ENCODE results near the gene NSD2. TPM values are rescaled to one million over a fixed set of nuclear protein-coding genes. Genes with fewer than 3 reads are reported as not detected.

NSD2 gene
- total RNA-seq, 1 donor from 2014 or later = 66.4 TPM

DNA sequence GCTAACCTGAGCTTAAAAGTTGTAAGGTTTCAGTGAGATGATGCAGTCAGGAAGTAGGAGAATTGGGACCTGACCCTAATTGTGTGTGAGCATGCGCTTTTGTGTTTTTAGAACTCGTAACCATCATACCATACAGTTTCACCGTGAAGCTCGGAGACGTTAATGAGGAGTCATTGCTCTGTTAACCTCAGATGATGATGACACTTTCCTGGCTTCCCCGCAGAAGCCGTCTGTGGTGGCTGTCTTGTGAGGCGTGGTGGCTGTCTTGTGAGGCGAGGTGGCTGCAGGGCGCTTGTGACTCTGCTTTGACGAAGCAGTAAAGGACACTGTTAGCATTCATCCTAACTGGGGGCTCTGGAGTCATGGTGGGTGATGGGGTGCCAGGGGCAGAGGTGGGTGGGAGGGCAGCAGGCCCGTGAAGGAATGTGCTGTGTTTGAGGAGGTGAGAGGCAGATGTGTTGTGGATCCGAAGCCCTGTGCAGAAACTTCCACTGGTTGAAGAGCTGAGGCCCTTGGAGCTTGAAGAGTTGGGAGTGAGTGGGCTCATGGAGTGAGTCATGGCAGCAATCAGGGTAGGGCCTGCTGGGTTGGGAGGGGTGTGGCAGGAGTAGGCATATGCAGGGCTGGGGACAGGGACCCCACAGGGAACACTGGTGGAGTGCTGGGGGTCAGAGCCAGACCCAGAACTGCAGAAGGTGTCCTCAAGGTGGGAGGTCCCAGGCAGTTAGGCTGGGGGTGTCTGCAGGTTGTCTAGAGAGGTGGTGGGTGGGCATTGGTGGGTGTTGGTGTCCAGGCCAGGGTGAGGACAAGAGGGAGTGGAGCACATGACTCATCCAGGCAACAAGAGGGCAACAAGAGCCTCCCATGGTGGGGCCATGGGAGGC, 57.4 kb downstream of the NSD2 start:
- H3K4me1 Mint-ChIP-seq (ENCODE audit: unreplicated experiment) = peaks cover 18% of the 10 kb centered on the region
- TF ChIP-seq, protein P1, sequence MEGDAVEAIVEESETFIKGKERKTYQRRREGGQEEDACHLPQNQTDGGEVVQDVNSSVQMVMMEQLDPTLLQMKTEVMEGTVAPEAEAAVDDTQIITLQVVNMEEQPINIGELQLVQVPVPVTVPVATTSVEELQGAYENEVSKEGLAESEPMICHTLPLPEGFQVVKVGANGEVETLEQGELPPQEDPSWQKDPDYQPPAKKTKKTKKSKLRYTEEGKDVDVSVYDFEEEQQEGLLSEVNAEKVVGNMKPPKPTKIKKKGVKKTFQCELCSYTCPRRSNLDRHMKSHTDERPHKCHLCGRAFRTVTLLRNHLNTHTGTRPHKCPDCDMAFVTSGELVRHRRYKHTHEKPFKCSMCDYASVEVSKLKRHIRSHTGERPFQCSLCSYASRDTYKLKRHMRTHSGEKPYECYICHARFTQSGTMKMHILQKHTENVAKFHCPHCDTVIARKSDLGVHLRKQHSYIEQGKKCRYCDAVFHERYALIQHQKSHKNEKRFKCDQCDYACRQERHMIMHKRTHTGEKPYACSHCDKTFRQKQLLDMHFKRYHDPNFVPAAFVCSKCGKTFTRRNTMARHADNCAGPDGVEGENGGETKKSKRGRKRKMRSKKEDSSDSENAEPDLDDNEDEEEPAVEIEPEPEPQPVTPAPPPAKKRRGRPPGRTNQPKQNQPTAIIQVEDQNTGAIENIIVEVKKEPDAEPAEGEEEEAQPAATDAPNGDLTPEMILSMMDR (IDR thresholded peaks at IDR 0.05) = no peak
- peak overlapping the region; percentile 52 for H3K27ac Mint-ChIP-seq (ENCODE audit: unreplicated experiment)
- no peak for DNase-seq (ENCODE audit: extremely low spot score, unreplicated experiment)
- no peak overlapping the region for H3K4me3 Mint-ChIP-seq (ENCODE audit: unreplicated experiment)
- peaks cover 24% of the 10 kb centered on the region for H3K36me3 Mint-ChIP-seq (ENCODE audit: unreplicated experiment)
- H3K27me3 Mint-ChIP-seq (ENCODE audit: unreplicated experiment) = no peaks in the 10 kb centered on the region
- H3K9me3 Mint-ChIP-seq (ENCODE audit: unreplicated experiment) = no peaks in the 10 kb centered on the region

DNA sequence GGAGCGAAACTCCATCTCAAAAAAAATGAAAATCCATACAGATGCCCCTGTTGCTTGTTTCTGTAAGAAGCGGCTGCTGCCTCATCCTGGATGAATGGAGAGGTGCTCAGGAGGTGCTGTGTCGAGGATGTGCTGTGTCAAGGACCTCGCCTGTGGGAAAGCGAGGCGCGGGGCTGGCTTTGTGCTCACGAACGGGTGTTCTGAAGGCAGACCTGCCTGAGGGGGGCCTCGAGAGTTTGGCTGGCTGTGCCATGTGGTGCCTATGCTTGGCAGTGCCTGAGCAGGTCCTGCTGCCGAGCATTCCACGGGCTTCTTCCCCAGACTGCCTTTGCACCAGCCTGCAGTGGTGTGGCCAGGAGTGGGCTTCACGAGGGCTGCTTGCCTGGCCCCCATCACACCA, 61.5 kb downstream of the NSD2 start:
- H3K9me3 Mint-ChIP-seq (ENCODE audit: unreplicated experiment) = no peaks in the 10 kb centered on the region
- DNase-seq (ENCODE audit: extremely low spot score, unreplicated experiment) = no peak
- peaks cover 12% of the 10 kb centered on the region for H3K4me1 Mint-ChIP-seq (ENCODE audit: unreplicated experiment)
- TF ChIP-seq, protein P1 (IDR thresholded peaks at IDR 0.05) = no peak
- no peak overlapping the region for H3K4me3 Mint-ChIP-seq (ENCODE audit: unreplicated experiment)
- H3K27me3 Mint-ChIP-seq (ENCODE audit: unreplicated experiment) = no peaks in the 10 kb centered on the region
- H3K36me3 Mint-ChIP-seq (ENCODE audit: unreplicated experiment) = peaks cover 24% of the 10 kb centered on the region
- no peak overlapping the region for H3K27ac Mint-ChIP-seq (ENCODE audit: unreplicated experiment)

DNA sequence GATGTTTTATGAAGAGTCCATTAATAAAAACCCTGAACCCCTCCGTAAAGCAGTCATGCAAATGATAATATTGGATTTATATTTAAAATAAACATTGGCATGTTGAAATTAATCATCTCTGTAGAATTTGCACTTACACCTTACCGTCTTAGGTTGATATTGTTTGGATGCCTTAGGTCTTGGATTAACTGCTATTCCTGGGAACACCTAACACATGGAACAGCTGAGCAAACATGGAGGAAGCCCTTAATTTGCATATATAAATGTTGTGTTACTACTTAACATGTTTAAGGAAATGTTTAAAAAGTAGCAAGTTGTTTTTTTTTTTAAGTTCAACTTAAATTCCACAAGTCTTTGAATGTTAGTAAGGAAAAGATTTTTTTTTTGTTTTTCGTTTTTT, 62.5 kb downstream of the NSD2 start:
- Mint-ChIP-seq H3K36me3 (ENCODE audit: unreplicated experiment) (peaks cover 26% of the 10 kb centered on the region), H3K9me3 (ENCODE audit: unreplicated experiment) (no peaks in the 10 kb centered on the region), H3K4me3 (ENCODE audit: unreplicated experiment) (no peak overlapping the region), H3K27me3 (ENCODE audit: unreplicated experiment) (no peaks in the 10 kb centered on the region), H3K4me1 (ENCODE audit: unreplicated experiment) (peaks cover 3% of the 10 kb centered on the region), H3K27ac (ENCODE audit: unreplicated experiment) (no peak overlapping the region)
- DNase-seq (ENCODE audit: extremely low spot score, unreplicated experiment) = no peak
- TF ChIP-seq, protein P1 (IDR thresholded peaks at IDR 0.05) = no peak

DNA sequence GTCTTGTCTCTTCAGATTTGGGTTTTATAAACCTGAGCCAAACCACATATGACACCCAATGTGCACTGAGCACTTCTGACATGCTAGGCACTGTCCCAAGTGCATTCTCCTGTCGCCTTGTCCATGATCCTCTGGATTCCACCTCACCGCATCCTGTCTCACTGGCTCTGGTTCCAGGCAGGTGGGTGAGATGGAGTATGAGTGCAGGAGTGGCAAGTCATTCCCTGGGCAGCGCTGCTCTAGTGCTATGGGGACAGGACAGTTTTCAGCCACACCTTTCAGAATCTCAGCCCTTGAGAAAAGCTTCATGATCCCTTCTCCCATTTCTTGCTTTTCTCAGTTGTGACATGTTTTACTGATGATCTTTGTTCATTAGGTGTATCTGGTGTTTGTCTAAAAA, 66.4 kb downstream of the NSD2 start:
- TF ChIP-seq, protein P1 (IDR thresholded peaks at IDR 0.05) = no peak
- peak overlapping the region; percentile 23 for H3K27ac Mint-ChIP-seq (ENCODE audit: unreplicated experiment)
- no peak overlapping the region for H3K4me3 Mint-ChIP-seq (ENCODE audit: unreplicated experiment)
- no peak for DNase-seq (ENCODE audit: extremely low spot score, unreplicated experiment)
- H3K36me3 Mint-ChIP-seq (ENCODE audit: unreplicated experiment) = peaks cover 16% of the 10 kb centered on the region
- no peaks in the 10 kb centered on the region for H3K9me3 Mint-ChIP-seq (ENCODE audit: unreplicated experiment)
- H3K4me1 Mint-ChIP-seq (ENCODE audit: unreplicated experiment) = peaks cover 17% of the 10 kb centered on the region
- H3K27me3 Mint-ChIP-seq (ENCODE audit: unreplicated experiment) = no peaks in the 10 kb centered on the region

DNA sequence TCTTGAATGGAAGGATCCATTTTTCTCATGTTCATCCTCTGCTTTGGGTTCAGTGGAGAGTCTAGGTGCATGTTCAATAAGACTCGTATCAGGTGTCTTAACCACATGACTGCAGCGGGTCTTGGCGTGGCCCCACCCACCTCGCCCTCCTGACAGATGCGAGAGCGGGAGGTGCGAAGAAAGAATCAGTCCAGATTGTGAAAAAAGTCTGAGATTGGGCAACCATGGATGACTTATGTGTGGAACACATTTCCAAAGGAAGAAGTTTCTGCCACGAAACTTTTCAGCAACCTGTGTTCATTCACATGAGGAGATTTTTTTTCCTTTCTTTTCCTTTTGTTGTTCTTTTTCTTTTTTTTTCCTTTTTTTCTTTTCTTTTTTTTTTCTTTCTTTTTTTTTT, 66.8 kb downstream of the NSD2 start:
- H3K9me3 Mint-ChIP-seq (ENCODE audit: unreplicated experiment) = no peaks in the 10 kb centered on the region
- H3K36me3 Mint-ChIP-seq (ENCODE audit: unreplicated experiment) = peaks cover 18% of the 10 kb centered on the region
- H3K27me3 Mint-ChIP-seq (ENCODE audit: unreplicated experiment) = no peaks in the 10 kb centered on the region
- peak overlapping the region; percentile 23 for H3K27ac Mint-ChIP-seq (ENCODE audit: unreplicated experiment)
- H3K4me1 Mint-ChIP-seq (ENCODE audit: unreplicated experiment) = peaks cover 17% of the 10 kb centered on the region
- TF ChIP-seq, protein P1 (IDR thresholded peaks at IDR 0.05) = no peak
- H3K4me3 Mint-ChIP-seq (ENCODE audit: unreplicated experiment) = no peak overlapping the region
- DNase-seq (ENCODE audit: extremely low spot score, unreplicated experiment) = no peak
